Pulmonary artery endothelial cell (primary cell): ENCODE measurements around the gene CEBPA. TPM values are rescaled to one million over a fixed set of nuclear protein-coding genes. Genes with fewer than 3 reads are reported as not detected.

Experiments used
- DNase-seq: peaks from one replicate; pipeline ENCODE4 v3.0.0-alpha.2; 2011; ENCODE audit warnings: low read depth, low spot score
- total RNA-seq: library from RNA; depleted of rRNA; stranded (reverse); fragments of >200 nt; gene quantifications from 2 replicates; pipeline ENCODE4 v1.2.3, GENCODE V29; 2014

The CEBPA gene
- total RNA-seq, 1 donor from 2014 or later: 0.13 TPM

DNA sequence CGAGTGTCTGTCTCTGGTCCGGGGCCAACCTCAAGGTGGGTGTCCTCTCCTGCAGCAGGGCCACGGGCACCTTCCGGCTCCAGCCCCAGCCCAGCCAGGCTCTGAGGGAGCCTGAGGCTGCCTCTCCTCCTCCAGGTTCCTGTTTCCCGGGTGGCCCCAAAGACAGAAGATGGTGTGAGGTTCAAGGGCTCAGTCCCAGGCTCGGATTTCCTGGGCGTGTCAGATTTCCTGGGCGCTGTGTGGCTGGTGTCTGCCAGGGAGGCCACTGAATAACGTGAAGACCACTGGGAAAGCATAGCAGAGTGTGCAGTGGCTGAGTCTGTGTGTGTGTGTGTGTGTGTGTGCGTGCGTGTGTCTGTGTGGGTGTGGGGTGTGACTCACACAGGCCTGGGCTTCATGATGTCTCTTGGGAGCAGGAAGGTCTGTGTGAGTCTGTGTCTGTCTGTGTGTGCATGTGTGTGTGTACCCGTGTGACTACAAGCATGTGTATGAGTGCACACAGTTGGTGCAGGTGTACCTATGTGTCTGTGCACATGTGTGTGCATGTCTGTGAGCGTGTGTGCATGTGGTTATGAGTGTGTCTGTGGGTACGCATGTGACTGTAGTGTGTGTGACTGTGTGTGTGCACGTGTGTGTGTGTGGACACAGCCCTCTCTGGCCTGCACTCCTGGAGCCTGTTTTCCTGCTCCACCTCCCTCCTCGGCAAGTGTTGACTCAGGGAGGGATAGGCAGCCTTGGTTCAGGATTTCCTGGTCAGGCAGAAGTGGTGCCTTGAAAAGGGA lies 28.3 kb downstream of the CEBPA start:
- no peak for DNase-seq

DNA sequence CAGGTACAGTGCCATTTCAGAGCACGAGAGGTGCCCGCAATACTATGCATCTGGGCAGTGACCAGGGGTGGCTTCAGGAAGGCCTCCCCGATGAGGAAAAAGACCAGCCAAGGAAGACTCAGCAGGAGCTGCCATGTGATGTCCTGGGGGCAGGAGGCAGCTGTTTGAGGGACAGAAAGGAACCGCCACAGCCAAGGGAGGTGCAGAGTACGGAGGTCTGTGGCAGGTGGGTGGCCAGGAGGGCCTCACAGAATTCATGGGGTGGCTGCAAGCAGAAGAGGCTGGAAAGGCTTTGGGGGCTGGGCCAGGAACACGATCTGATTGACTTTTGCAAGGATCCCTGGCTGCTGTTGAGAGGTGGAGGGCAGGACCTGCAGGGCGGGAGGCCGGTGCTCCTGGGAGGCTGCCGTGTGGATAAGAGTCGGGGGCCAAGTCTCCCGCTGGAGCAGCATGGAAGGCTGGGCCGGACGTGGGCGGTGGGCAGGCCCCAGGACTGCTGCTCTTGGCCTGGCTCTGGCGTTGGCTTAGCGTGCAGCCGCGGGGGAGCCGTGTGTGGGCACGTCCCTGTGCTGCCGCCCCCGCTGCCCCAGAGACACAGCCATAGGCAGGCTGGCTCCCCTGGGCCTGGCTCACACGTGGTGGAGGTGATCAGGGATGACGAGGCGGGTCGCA lies 29.1 kb downstream of the CEBPA start:
- no peak for DNase-seq

DNA sequence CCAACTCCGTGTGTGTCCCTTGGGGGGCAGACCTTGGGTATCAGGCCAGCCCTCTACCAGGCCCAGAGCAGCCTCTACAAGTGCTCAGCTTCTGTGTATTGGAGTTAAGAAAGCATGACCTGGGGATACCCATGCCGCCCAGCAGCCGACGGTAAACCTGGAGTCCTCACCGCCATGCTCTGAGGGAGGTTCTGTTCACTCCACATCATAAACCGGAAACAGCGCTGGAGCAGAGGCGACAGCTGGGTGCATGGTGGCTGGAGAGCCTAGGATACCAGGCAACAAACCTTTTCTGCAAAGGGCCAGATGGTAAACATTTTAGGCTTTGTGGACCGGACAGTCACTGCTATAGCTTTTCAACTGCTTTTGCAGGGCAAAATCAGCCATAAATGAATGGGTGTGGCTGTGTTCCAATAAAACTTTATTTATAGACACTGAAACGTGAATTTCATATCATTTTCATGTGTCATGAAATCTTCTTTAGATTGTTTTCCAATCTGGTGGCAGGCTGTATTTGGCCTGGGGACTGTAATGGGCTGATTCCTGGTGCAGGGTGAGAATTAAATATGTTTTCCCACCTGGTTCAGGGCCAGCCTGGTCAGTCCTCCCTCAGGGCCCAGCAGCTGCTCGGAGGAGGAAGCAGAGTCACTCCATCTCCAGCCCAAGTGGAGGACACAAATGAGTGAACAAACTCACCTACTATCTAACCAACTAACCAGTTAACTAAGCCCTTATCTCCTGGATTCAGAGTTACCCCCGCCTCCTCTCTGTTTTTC lies 30.9 kb downstream of the CEBPA start:
- no peak for DNase-seq

DNA sequence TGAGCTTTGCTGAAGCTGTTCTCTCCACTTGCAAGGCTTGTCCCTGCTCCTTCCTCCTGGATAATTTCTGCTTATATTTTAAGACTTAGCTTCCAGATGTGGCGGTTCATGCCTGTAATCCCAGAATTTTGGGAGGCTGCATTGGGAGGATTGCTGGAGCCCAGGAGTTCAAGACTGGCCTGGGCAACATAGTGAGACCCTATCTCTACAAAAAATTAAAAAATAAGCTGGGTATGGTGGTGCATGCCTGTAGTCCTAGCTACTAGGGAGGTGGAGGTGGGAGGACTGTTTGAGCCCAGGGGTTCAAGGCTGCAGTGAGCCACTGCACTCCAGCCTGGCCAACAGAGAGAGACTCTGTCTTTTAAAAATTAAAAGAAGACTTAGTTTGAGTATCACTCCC lies 31.6 kb downstream of the CEBPA start:
- no peak for DNase-seq

DNA sequence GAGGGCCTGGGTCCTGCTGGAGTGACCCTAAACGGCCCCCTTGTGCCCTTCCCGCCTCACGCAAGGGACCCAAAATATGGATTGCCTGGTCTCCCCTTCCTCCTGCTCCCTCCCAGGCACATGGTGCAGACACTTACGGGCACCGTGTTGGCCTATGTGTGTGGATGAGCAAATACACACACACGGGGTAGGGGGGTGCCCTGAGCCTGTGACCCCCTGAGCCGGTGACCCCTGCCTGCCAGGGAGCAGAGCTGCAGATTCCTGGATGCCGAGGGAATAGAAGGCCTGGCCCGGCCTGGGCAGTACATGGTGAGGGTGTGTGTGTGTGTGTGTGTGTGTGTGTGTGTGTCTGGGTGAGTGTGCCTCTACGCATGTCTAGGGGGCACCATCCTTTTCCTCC lies 33.3 kb downstream of the CEBPA start:
- no peak for DNase-seq

DNA sequence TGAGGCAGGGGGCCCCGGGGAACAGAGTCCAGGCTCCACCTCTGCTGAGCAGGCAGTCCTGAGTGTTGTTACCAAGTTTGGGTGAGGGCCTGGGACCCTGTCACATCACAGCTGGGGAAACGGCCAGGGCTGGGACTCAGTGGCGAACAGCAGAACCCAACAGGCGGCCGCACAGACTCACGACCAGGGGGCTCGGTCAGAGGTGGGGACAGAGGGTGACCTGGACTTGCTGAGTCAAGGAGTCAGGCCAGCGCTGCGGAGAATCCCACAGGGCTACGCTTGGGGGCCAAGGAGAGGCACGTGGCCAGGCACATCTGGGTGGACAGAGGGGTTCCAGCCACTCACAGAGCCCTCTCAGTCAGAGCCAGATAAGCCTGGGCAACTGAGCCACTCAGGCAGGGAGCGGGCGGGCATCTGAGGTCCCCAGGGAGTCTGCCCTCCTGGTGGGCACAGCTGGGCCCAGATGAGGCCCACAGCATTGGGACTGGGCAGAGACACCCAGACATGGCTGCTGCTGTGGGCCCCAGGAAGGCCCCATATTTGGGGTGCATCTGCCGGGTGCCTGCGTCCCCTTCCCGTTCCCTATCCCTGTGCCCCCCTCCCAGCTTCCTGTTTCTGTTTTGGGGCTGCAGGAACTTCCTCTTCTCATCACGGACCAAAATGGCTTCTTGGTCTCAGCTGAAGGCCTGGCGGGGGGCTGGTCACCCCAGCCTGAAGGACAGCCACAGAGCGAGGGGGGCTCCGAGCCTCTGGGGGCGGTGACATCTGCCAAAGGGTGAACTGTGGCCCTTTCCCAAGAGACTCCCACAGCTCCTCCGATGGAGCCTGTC lies 34.0 kb downstream of the CEBPA start:
- DNase-seq: no peak

DNA sequence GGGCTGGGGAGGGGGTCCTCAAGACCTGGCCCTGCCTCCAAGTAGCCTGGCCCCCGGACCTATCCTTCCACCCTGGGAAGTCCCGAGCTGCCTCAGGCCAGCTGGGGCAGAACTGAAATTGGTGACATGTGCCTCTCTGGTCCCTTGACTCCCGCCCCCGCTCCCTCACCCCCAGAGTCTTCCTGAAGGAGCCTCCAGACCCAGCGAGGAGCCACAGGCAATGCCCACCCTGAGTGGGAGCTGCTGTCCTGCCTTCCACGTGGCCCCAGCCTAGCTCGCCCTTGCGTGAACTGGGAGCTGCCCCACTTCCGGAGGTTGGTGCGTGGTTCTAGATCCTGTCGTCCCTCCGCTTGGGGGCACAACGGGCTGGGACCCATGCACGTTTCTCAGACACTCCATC lies 34.6 kb downstream of the CEBPA start:
- DNase-seq: no peak

DNA sequence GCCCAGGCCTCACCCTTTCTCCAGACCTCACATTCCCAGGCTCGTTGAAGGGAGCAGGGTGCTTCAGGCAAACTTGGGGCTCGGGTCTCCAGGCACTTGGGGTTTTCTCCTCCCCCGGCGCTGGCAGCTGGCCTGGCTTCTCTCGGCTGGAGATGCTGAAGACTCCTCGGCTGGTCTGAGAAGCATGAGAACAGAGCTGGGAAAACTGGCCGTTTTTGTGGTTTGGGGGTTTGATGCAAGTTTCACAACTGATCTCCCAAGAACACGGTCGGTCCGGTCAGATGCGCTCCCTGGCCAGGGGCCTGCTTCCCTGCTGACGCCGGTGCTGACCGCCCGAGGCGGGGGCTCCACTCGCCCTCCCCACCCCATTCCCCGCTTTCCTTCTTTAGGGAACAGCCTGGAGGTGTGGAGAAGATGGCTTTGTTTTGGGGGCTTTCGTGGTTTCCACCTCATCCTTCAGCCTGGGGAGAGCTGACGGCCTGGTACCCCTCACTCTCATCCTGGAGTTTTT lies 35.3 kb downstream of the CEBPA start:
- no peak for DNase-seq

DNA sequence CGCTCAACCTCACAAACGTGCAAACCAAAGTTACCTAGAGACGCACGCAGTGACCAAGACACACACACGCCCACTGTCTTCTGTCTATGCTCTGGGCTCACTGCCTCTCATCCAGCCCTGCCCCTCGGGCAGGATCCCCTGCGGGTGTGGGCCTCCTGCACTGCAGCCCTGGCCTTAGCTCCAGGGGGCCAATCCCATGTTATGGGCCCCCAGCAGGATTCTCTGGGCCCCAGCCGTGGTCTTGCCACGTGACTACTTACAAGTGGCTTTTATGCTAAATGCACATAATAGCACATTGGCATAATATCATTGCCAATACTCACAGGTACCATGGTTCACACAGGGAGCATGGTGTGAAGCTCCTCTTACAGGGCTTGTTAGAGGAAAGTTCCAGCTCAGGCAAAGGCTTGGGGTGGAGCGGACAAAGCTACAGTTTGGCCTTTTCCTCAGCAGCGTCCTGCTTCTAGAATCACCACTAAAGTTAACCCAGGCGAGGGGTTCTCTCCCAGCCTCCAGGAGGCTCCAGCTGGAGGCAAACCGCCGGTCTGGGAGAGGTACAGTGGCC lies 37.4 kb downstream of the CEBPA start:
- no peak for DNase-seq

DNA sequence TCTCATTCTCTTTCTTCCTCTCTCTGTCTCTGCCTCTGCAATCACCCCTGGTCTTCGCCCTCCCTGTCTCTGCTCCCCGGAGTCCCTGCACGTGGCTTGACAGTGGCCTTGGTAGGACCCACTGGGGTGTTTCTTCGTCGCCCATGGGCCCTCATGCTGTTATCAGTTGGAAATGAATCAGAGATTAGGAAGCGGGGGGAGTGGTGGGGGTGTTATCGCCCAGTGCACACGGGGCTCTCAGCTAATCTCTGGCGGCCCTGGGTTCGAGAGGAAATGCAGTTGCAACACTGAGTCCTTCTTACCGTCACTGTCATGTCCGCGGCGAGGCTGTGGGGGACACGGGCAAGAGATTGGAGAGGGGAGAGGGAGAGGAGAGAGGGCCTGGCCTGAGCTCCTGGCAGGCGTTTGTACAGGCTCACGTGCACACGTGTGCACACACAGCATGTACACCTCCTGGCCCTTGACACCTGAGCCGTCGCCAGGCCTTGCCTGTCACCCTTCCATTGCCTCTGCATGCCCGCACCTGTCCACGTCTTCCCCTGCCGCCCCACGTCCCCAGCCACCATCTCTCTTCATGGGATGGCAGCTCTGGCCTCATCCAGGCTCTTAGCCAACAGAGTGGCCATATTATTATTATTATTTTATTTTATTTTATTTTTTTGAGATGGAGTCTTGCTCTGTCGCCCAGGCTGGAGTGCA lies 38.9 kb downstream of the CEBPA start:
- DNase-seq: no peak

DNA sequence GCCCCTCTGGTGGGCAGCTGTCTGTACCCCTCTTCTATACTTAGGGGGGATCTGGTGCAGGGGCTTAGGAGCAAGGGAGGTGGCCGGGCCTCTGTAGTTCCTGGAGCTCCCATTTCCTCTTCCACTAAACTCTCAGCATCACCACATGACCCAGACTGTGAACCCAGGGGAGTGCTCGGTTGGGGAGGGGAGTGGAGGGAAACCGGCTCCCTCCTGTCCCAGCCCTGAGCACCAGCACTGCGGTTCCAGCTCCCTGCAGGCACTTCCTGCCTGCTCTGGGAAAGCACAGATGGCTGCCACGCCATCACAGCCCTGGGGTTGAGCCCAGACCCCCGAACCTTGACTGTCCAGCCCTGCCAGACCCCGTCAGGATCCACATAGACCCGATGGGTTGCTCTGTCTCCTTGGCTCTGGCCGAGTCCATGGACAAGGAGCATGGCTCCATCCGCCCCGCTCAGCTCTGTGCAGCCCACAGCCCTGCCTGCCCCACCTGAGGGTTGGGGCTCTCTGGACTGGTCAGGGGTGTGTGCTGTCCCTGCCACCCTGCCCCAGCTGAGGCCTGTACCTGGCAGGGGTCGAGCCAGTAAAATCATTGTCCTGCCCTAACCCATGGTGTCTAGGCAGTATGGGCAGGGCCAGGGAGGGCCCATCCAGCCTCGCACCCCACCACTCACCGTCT lies 40.7 kb downstream of the CEBPA start:
- no peak for DNase-seq

DNA sequence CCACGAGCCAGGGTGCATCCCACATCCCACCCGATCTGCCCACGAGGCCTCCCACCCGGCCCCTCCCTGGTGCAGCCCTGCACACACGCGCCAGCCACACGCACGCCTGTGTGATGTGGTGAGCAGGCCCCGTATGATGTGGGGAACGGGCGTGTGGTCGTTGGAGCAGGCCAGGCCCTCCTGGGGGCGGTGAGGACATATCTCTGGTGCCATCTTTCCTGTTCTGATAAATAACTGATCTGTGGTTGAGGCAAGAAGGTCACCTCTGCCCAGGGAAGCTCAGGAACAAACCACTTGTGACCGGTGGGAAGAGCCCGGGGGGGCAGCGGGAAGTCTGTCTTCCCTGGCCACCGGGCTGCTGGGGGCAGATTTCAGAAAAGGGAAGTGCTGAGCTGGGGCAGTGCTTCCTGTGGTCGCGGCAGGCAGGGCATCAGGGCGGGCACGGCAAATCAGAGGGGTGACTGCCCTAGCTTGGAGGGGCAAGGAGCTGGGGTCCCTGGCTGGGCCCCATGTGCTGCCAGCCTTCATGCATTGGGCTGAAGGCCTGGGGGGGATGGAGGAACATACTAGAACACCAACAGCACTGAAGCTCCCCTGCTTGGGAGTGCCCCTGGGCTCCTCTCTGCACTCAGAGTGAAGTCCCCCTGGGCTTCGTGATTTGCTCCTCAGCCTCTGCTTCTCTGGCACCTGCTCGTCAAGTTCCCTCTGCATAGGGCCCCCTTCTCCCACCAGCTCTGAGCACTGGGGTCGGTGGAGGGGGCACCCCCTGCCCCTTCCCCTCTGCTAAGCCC lies 41.5 kb downstream of the CEBPA start:
- no peak for DNase-seq

DNA sequence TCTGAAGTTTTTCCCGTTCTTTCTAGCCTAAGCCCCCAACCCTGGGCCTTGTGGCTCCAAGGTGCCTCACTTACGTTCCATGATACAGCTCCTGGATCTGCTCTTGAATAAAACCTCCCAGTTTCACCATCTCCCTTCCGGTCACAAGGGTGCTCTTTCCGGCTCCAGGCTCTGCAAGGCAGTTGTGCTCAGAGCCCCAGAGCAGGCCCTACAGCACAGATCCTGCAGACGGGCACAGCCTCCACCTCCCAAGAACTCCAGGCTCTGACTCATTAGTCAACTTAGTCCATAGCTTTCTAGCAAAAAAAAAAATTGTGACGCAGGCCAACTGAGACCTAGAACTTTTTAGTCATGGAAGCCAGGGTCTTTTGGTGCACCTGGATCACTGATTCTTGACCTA lies 42.8 kb downstream of the CEBPA start:
- no peak for DNase-seq

DNA sequence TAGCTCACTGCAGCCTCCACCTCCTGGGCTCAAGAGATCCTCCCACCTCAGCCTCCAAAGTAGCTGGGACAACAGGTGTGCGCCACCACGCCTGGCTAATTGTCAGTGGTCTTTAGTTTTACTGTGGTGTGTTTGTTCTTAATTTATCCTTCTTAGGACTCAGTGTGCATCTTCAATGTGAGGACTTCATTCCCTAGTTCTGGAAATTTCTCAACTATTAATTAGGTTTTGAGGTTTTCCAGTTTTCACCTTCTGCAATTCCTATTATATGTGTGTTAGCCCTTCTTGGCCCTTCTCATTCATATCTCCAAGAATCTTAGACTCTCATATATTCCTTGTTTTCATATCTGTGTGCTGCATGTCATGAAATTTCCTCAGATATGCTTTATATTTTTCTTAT lies 44.5 kb downstream of the CEBPA start:
- DNase-seq: no peak

DNA sequence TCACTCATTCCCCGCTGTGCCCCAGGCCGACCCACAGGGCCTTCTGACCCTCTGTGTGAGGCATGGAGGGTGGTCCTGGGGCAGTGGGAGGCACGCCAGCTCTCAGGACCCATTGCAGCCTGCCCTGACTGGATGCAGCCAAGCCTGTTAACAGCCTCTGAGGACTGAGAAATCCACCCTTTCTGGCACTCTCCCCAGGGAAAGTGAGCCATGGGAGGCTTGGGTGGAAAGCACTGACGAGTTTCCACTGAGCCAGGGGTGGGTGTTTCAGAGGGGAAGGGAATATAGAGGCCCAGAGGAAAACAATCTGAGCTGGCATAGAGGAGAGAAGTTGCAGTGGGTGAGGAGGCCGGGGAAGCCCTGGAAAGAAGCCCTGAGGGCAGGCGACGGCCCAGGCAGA lies 46.1 kb downstream of the CEBPA start:
- DNase-seq: no peak

DNA sequence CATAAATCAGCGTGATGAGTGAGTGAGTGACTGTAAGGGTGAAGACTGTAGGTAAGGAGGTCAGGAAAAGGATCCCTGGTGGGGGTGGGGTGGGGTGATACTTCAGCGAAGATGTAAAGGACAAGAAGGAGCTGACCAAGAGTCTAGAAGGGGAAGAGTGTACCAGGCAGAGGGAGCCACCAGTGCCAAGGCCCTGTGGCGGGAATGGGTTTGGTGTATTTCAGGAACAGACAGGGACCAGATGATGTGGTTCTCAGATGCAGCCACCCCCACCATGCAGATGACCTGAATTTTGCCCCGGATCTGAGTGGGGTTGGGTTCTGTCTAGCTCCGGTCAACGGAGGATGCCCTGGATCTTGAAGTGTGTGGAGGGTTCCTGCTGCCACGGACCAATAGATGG lies 46.6 kb downstream of the CEBPA start:
- DNase-seq: no peak

DNA sequence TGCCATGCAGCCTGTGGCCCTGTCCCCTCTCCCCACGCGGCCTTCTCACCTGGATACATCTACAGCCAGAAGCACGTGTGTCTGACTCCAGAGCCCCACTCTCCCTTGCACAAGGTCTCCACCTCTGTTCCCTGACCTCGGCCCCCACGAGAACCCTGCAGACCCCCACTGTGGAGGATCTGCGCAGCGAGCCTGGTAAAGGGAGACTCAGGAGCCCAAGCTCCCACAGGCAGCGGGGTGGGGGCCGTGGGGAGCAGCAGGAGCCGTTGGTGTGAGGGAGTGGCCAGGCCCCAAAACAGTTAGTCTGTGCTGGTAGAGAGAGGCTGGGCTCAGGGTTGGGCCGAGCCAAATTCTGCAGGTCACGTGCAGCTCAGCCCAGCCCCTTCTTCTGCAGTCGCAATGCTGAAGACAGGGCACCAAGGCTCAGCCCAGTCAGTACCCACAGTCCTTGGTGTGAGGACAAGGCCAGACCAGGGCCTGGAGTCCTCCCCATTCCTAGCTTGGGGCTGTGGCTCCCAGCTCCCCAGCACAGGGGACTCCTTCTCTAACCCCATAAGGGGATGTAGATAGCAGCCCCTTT lies 48.0 kb downstream of the CEBPA start:
- DNase-seq: no peak

DNA sequence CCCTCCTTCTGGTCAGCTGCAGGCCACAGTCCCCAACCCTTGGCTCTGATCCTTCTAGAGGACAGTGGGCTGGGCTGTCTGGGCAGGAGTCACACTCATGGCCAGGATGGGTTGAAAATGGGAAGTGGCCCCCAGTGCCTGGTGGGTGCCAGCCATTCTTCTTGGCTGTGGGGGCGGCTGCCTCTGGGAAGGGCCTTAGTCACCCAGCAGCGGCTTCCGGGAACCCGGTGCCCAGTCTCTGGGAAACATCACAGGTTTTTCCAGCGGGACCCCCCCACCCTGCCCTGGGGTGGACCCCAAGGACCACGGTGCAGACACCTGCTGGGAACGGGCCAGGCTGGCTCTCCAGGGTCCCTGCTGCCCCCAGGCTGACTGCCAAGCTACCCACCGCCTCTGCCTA lies 49.4 kb downstream of the CEBPA start:
- DNase-seq: no peak
